ENCODE results near the gene AKAP6. TPM values are rescaled to one million over a fixed set of nuclear protein-coding genes. Genes with fewer than 3 reads are reported as not detected.

Gene AKAP6
- total RNA-seq, 1 donor from 2014 or later = 8.5 TPM

DNA sequence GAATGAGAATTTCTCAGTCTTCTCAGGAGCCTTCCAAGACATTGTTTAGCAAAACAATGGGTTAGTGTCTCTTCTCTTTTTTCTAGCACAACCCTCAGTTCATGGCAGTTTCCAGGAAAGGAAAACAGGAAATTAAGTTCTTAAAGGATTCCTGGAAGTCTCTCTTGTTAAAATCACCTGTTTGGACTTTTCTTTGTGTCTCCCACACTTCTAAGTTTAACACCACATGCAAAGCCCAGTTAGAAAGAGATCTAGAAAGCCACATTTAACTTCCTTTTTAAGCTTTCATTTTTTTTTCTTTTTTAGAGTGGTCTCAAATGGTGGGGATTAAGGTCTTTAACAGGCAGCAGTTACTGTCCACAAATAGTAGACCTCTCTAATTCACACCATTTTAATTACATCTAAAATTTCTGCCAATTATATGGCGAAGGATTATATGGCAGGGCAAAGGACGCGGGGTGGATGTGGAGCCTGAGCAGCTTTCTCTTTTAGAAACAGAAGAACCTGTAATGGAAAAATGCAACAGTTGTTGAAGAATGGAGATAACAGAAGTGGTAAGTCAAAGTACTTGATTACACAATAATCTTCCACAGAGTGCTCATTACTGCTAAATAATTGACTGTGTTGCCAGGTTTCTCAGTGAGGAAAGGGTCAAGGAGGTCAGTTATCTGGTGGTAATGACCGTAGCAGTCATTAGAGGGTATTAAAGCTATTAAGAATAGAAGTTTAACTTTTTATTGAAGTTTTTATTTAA is 298.6 kb downstream of the AKAP6 start:
- no peaks in the 10 kb centered on the region for H3K4me1 Mint-ChIP-seq
- no peak for TF ChIP-seq CTCF (IDR thresholded peaks at IDR 0.05; ENCODE audit: unreplicated experiment)
- no peak overlapping the region for H3K27ac Mint-ChIP-seq
- H3K4me3 Mint-ChIP-seq = no peak overlapping the region
- peaks cover 3% of the 10 kb centered on the region for H3K9me3 Mint-ChIP-seq
- DNase-seq (ENCODE audit: low spot score in 2 of 2, unreplicated experiment in 2 of 2) = no peak
- no peaks in the 10 kb centered on the region for H3K36me3 Mint-ChIP-seq
- H3K27me3 Mint-ChIP-seq (ENCODE audit: low read depth) = no peaks in the 10 kb centered on the region

DNA sequence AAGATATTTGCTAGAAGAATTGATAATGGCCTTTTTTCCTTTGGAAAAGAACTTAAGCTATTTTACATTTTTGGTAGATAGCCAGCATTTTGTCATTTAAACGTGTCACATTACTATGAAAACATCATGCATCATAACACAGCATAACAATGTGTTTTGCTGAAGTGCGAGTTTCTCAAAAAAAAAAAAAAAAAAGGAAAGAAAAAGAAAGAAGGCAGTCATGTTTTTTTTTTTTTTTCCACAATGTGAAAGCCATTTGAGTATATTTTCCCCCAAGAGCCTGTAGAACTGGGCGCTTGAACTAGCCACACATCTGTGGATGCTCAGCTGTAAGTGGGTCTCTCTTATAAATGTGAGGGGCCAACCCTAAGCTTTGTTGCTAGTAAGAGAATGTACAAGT is 300.1 kb downstream of the AKAP6 start:
- H3K27me3 Mint-ChIP-seq (ENCODE audit: low read depth) = no peaks in the 10 kb centered on the region
- peaks cover 3% of the 10 kb centered on the region for H3K9me3 Mint-ChIP-seq
- H3K27ac Mint-ChIP-seq = no peak overlapping the region
- no peak for TF ChIP-seq CTCF (IDR thresholded peaks at IDR 0.05; ENCODE audit: unreplicated experiment)
- no peak overlapping the region for H3K4me3 Mint-ChIP-seq
- DNase-seq (ENCODE audit: low spot score in 2 of 2, unreplicated experiment in 2 of 2) = no peak
- H3K4me1 Mint-ChIP-seq = no peaks in the 10 kb centered on the region
- H3K36me3 Mint-ChIP-seq = no peaks in the 10 kb centered on the region

- Mint-ChIP-seq H3K4me1 (peaks cover 4% of the 10 kb centered on the region), H3K27ac (no peak overlapping the region), H3K27me3 (ENCODE audit: low read depth) (no peaks in the 10 kb centered on the region)
Measured at GRCh38 chr14:32630701-32631100, 301.6 kb downstream of the AKAP6 start.

DNA sequence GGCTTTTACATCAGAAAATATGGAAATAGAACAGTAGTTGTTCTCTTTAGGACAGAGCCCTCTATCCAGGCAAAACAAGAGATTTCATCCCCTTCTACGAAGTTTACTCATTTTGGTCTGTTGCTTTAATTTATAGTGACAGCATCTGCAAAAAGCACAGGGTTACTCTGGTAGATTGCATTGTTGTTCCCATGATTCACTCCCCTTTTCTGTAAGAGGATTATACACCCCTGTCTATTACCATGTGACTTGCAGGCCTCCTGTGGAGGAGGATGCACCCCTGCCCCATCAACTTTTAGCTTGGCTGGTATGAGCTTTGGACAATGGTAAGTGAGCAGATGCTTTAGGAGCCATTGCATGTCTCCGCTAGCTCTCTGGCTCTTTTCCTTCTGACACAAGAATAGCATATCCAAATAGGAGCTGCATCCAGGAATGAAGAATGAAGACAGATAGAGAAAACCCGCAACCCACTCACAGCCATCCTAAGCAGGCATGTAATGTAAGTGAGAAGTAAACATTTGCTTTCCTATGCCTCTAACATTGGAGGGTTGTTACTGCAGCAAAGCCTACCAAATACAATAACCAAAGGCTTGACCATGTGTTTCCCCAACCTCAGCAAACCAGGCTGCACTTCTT is 304.2 kb downstream of the AKAP6 start:
- TF ChIP-seq CTCF (IDR thresholded peaks at IDR 0.05; ENCODE audit: unreplicated experiment) = no peak
- Mint-ChIP-seq H3K4me1 (peaks cover 4% of the 10 kb centered on the region), H3K27ac (no peak overlapping the region), H3K9me3 (no peaks in the 10 kb centered on the region), H3K4me3 (no peak overlapping the region), H3K27me3 (ENCODE audit: low read depth) (no peaks in the 10 kb centered on the region), H3K36me3 (no peaks in the 10 kb centered on the region)
- no peak for DNase-seq (ENCODE audit: low spot score in 2 of 2, unreplicated experiment in 2 of 2)

More at GRCh38 chr14:32630701-32631100, 301.6 kb downstream of the AKAP6 start:
- H3K4me3 Mint-ChIP-seq = no peak overlapping the region
- TF ChIP-seq CTCF (IDR thresholded peaks at IDR 0.05; ENCODE audit: unreplicated experiment) = no peak
- peaks cover 3% of the 10 kb centered on the region for H3K9me3 Mint-ChIP-seq
- DNase-seq (ENCODE audit: low spot score in 2 of 2, unreplicated experiment in 2 of 2) = no peak
- H3K36me3 Mint-ChIP-seq = no peaks in the 10 kb centered on the region

DNA sequence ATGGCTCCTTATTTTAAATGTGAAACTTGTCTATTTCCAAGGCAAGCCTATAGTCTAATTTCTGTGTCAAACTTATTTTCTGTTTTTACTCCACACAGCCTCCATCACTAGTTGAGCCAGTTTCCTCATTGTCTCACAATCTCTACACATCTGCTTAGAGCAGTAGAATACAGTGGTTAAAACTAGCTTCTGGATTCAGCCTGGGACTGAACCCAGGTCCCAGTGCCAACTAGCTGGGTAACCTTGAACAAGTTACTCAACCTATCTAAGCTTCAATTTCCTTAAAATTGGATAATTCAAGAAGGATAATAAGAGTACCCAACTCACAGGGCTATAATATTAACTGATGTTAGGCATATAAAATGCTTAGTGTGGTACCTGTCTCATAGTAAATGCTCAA is 304.8 kb downstream of the AKAP6 start:
- no peak for TF ChIP-seq CTCF (IDR thresholded peaks at IDR 0.05; ENCODE audit: unreplicated experiment)
- Mint-ChIP-seq H3K27me3 (ENCODE audit: low read depth) (no peaks in the 10 kb centered on the region), H3K36me3 (no peaks in the 10 kb centered on the region), H3K4me3 (no peak overlapping the region), H3K9me3 (no peaks in the 10 kb centered on the region), H3K27ac (no peak overlapping the region), H3K4me1 (peaks cover 4% of the 10 kb centered on the region)
- DNase-seq (ENCODE audit: low spot score in 2 of 2, unreplicated experiment in 2 of 2) = no peak

All from mesothelial cell of epicardium (in vitro differentiated cells).